NCI-H1105 treated with DMSO at 0.1 percent for 48 hours (cell line): Measurements from ENCODE around the gene CENPH.
"Not testable (repeated sequence)": the region's sequence is repeated elsewhere in the genome, so short reads cannot be mapped to it uniquely, and the experiment has no call there.

ENCODE experiments used
- DNase-seq: peaks from one replicate; lab custom pipeline; 2025; lab: John Stamatoyannopoulos, UW

Gene CENPH

DNA sequence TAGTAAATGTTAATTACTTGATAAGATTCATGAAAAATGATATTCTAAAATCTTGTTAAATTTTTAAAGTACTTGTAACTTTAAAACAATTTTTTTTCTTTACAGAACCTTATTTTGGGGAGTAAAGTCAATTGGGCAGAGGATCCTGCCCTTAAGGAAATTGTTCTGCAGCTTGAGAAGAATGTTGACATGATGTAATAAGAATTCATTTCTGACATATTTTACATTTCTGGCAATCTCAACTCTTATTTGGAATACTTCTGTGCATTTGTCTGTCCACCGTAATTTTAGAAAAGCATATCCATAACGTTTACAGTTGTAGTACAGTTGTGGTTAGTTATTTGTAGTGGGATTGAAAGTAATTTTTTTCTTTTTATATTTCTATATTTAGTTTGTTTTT lies 20.2 kb downstream of the CENPH start:
- no peak for DNase-seq

DNA sequence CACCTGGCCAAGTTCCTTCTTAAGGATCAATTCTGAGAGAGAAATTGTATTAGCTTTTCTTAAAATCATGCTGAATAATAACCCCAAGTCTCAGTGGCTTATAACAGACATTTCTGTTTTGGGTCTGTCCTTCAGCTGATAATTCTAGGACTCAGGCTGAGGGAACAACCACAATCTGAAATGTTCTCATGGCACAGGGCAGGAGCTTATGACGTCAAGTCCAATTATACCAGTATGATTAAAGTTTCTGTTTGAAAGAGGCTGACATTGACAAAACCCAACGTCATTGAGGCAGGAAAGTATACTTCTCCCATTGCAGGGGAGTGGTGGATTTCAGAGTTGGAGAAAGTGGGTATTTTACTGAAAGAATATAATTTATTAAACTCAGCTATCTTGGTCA lies 21.8 kb downstream of the CENPH start:
- no peak for DNase-seq

DNA sequence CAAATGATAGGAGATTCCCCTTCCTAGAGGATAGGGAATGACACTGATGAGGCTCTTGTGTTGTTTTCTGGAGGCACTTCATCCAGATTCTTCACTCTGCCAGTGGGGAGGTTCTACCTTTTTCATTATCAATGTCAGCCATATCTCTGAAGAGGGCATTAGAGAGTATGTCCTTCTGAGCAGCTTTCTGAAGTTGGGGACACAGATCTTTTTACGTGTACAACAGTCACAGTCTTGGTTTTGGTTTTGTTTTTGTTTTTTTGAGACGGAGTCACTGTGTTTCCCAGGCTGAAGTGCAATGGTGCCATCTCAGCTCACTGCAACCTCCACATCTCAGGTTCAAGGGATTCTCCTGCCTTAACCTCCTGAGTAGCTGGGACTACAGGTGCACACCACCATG lies 22.6 kb downstream of the CENPH start:
- no peak for DNase-seq

DNA sequence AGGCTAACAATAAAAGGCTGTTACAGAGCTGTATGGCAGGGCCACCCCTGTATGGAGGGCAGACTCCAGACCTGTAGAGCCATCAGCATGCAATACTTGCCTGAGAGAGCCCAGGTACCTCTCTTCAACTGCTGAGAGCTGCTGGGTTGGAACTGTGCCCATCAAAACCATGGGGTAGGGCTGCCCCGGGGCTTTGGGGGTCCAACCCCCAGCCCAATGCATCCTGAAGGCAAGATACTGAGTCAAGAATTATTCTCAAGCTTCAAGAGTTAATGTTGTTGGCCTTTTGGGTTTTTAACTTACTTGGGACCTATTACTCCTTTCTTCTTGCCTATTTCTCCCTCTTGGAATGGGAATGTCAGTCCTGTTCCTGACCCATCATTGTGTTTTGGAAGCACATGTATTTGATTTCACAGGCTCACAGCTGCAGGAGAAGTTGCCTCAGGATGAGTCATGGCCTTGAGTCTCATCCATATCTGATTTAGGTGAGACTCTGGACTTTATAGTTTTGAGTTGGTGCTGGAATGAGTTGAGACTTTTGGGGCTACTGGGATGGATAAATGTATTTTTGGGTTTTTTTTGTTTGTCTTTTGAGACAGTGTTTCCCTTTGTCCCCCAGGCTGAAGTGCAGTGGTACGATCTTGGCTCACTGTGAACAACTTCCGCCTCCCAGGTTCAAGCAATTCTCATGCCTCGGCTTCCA lies 24.3 kb downstream of the CENPH start:
- DNase-seq: no peak

DNA sequence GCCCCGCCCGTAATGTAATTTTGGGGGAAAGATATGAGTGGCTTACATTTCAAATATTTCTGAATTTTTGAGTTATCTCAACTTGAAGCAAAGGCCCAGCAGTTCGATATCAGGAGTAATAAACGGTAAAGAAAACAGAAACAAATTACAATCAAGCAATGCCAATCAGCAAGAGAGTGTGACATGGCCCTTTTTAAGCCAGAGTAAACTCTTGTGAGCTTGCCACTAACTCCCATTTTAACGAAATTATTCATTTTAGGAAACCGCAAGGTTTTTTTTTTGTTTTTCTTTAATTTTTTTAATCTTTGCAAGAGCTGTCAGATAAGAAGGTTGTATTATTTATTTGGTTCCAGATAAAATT lies 27.7 kb downstream of the CENPH start:
- no peak for DNase-seq

DNA sequence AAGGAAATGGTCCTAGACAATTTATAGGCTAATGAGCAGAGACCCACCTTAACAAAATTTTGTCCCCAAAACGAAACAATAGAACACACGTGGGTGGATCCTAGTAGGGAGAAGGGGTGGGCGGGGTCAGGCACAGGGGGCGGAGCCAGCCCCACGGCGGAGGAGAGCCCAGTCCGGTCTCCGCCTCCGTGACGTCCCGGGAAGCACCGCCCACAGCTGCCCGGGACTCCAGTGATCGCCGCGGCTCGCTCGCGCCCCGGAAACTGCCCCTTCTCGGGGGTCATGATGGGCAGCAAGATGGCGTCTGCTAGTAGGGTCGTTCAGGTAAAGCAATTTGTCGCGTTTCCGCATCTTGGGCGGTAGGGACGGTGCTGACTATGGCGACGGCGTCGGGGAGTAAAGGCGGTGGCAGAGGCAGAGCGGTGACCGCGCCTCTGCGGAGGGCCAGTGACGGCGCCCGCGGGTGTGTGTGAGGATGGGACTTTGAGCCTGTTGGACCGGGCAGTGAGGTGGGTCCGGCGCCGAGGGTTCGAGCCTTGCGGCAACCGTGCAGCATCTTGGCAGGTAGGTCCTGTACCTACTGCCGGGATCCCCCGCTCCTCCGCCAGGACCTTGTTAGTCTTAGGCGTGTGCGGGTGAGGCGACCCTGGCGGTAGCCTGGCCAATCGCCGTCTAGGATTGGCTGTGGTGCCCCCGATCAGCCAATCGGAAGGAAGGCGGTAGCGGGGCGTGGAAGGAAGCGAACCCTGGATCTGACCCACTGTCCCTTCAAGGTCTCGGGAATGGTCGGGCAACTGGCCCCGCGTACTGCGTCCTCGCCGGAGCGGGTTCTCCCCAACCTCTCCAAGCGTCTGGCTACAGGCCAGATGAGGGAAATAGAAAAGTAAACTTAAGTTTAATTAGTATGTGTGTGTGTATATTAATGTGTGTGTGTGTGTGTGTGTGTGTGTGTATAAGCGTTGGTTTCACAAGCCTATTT lies 28.5 kb downstream of the CENPH start:
- peak; percentile 83 for DNase-seq

DNA sequence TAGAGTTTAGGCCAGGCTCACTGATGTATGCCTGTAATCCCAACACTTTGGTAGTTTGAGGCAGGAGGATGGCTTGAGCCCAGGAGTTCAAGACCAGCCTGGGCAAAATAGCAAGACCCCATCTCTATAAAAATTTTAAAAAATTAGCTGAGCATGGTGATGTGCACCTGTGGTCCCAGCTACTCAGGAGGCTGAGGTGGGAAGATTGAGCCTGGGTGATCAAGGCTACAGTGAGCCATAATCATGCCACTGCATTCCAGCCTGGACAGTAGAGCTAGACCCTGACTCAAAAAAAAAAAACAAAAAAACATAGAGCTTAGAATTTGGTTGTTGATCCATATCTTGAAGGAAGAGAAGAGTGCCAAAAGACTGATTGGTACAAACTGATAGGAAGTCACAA lies 30.6 kb downstream of the CENPH start:
- DNase-seq: no peak

DNA sequence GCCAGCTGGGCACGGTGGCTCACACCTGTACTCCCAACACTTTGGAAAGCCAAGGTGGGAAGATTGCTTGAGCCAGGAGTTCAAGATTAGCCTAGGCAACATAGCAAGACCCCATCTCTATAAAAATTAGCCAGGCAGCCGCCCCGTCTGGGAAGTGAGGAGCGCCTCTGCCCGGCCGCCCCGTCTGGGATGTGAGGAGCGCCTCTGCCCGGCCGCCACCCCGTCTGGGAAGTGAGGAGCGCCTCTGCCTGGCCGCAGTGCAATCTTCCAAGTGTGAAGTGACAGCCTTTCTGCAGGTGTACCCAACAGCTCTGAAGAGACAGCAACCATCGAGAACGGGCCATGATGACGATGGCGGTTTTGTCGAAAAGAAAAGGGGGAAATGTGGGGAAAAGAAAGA lies 31.0 kb downstream of the CENPH start:
- not testable (repeated sequence) for DNase-seq

DNA sequence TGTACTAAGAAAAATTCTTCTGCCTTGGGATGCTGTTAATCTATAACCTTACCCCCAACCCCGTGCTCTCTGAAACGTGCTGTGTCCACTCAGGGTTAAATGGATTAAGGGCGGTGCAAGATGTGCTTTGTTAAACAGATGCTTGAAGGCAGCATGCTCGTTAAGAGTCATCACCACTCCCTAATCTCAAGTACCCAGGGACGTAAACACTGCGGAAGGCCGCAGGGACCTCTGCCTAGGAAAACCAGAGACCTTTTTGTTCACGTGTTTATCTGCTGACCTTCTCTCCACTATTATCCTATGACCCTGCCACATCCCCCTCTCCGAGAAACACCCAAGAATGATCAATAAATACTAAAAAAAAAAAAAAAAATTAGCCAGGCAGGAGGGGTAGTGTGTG lies 31.4 kb downstream of the CENPH start:
- not testable (repeated sequence) for DNase-seq

DNA sequence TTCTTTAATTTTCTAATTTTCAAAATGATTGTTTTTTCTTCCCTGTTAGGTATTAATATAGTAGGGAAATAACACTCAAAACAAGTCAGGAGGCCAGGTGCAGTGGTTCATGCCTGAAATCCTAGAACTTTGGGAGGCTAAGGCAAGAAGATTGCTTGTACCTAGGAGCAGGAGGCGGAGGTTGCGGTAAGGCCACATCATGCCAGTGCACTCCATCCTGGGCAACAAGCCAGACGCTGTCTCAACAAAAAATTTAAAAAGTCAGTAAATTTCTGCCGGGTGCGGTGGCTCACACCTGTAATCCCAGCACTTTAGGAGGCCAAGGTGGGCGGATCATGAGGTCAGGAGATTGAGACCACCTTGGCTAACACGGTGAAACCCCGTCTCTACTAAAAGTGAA lies 35.1 kb downstream of the CENPH start:
- no peak for DNase-seq

DNA sequence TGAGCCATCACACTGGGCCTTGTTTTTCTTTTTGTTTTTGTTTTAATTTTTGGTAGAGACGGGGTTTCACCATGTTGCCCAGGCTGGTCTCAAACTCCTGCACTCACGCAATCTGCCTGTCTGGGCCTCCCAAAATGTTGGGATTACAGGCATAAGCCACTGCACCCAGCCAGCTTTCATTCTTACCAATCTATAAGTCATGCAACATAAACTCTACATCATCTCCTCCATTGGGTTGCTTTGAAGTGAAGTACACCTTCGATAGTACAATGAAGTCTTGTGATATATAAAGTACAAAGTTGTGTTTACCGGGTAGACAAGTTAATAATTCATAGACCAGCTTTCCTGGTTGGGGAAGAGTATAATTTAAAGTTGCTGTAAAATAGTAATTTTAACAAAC lies 36.5 kb downstream of the CENPH start:
- no peak for DNase-seq

DNA sequence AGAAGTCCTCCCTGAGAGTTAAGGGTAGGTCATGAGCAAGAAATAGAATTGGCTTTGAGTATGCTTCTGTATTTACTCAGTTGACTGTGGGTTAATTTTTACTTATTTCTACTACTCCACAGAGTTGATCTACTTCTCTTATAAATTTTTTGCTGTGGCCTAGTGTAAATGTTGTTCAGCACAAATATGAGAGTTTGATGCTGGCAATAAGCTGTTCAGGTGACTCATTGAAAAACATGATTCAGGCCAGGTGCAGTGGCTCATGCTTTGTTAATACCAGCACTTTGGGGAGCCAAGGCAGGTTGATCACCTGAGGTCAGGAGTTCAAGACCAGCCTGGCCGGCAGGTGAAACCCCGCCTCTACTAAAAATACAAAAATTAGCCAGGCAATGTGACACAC lies 40.8 kb downstream of the CENPH start:
- no peak for DNase-seq

DNA sequence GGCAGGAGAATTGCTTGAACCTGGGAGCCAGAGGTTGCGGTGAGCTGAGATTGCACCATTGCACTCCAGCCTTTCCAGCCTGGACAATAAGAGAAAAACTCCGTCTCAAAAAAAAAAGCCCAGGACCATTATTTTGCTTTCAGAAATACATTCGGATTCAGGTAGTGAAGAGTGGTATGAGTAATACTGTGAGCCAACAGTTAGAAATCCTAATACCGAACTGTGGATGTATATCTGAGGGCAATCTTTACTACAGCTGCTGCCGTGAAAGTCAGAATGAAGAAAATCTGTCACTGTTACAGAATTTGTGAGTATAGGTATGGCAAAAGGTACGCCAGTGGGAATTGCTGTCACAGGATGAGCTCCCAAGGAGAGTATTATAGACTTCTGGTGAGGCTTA lies 41.9 kb downstream of the CENPH start:
- DNase-seq: no peak

DNA sequence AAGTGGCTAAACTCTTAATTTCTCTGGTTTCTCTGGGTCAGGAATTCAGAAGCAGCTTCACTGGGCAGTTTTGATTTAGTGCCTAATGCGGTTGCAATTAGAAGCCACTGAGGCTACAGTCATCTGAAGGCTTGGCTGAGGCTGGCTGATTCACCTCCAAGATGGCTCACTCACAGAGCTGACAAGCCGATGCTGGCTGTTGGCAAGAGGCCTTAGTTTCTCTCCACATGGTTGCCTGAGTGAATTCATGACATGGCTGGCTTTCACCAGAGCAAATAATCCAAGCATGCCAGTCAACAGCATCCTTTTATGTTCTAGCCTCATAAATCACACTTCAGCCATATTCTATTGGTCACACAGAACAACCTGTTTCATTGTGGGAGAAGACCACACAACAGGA lies 42.5 kb downstream of the CENPH start:
- DNase-seq: no peak

DNA sequence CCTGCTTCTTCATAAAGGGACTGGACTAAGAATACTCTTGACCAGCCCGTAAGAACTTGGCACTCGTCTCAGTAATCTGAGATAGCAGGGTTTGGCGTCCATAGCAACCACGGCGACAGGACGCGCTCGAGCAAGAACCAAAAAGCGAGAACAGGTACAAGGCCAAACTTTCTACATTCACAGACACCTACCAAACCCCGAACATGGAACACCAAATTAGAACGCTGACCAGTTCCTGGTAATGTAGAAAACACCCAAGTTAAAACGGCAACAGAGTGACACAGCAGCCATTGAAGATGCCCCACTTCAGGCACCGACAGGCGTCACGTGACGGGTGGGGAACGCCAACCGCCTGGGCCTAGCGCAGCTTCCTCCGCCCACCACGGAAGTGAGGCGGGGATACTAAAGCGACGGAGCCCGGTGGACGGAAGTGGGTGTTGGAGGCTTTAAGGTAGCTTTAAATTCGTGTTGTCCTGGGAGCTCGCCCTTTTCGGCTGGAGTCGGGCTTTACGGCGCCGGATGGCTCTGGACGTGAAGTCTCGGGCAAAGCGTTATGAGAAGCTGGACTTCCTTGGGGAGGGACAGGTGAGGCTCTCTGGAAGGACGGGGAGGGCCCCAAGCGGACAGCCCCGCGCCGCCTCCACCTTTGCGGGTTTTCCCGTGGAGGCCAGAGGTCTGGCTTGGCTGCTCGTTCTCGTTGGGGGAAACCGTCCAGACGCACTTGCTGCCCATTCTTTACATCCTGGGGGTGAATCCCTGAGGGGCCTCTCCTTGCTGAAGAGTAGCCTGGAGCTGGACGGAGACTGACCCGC lies 45.3 kb downstream of the CENPH start, which contains the start of gene CDK7:
CDK7 (plus strand) TSS at position 430 of the 812 bp plus-strand sequence; CDS start at position 520, 90 bp downstream.
- peak; percentile 72 for DNase-seq

DNA sequence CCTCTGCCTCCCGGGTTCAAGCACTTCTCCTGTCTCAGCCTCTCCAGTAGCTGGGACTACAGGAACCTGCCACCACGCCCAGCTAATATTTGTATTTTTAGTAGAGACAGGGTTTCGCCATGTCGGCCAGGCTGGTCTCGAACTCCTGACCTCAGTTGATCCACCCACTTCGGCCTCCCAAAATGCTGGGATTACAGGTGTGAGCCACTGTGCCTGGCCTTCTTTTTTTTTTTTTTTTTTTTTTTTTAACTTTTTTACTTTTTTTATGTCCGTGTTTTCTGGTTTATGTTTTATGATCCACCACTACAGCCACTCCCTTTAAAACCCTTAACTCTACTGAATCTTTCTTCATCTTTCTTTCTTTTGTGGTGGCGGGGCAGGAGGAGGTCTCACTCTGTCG lies 47.4 kb downstream of the CENPH start:
- not testable (repeated sequence) for DNase-seq

DNA sequence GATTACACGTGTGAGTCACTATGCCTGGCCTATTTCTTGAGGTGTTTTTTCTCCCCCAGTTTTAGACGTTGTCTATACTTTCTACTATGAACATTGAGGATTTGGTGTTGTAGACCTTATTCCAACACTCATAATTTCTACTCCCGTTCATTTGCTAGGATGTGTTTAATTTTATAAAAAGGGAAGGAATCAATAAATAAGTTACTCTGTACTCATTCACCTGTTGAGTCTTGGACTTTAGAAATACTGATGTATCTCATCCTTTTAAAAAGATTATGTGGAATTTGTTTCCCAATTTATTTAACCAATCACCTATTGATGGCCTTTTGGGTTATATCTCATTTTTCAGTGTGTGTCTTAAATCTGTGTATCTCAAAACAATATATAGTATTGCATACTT lies 48.5 kb downstream of the CENPH start:
- no peak for DNase-seq

DNA sequence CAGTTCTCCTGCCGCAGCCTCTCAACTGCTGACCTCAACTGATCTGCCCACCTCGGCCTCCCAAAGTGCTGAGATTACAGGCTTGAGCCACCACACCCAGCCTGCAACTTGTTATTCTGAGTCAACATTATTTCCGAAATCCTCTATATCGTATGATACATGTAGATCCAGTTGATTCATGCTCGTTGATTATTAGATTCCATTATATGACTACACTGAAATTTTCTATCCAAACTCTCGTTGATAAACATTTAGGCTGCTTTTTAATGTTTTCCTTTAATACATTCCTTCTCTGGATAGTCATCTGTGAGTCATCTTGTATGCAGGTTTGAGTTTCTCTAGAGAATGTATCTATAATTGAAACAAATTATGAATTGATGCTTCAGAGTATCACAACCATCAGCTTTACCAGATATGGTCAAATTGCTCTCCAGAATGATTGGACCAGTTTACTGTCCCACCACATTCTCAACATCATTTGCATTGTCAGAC lies 49.4 kb downstream of the CENPH start:
- DNase-seq: no peak

DNA sequence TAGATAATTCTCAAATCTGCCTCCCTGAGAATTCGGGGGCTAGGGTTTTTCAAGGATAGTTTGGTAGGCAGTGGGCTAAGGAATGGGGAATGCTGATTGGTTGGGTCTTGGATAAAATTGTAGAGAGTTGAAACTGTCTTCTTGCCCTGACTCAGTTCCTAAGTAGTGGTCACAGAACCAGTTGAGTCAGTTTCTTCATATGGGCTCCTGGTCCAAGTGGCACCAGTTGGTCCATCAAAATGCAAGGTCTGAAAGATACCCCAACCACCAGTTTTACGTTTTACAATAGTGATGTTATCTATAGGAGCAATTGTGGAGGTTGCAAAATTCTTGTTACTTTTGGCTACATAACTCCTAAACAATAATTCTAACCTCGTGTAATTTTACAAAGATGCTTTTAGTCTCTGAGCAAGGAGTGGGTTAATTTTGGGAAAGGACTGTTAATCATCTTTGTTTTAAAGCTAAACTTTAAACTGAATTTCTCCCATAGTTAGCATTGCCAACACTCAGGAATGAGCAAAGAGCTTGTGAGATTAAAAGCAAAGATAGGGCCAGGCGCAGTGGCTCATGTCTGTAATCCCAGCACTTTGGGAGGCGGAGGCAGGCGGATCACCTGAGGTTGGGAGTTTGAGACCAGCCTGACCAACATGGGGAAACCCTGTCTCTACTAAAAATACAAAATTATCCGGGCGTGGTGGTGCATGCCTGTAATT lies 53.0 kb downstream of the CENPH start:
- no peak for DNase-seq

DNA sequence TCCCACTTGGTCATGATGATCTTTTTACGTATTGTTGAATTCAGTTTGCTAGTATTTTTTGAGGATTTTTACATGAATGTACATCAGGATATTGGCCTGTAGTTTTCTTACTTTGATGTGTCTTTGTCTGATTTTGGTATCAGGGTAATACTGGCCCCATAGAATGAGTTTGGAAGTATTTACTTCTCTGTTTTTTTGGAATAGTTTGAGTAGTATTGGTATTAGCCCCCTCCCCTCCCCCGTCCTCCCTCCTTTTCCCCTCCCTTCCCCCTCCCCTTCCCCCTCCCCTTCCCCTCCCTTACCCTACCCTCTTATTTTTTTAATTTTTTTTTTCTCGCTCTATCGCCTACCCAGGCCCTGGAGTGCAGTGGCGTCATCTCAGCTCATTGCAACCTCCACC lies 55.6 kb downstream of the CENPH start:
- no peak for DNase-seq

DNA sequence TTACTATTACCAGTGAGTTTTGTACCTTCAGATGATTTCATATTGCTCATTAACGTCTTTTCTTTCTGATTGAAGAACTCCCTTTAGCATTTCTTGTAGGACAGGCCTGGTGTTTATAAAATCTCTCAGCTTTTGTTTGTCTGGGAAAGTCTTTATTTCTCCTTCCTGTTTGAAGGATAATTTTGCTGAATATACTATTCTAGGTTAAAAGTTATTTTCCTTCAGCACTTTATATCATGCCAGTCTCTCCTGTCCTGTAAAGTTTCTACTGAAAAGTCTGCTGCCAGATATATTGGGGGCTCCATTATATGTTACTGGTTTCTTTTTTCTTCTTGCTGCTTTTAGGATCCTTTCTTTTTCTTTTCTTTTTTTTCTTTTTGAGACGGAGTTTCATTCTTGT lies 58.6 kb downstream of the CENPH start:
- DNase-seq: no peak

DNA sequence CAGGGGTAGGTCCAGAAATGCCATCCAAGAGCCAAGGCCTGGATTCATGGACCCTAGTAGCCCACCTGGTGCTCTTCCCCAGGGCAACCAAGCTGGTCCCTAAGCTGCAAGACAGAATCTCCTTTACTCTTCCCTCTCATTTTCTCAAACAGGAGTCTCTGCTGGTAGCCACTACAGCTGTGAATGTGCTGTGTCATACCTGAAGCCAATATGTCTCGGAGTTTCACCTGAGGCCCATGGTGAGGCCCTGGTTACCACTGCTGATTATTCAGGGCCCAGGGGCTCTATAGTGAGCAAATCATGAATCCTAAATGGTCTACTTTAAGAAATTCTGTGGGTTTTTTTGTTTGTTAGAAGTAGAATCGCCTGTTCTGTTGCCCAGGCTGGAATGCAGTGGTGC lies 61.2 kb downstream of the CENPH start:
- no peak for DNase-seq
